CD8-positive, alpha-beta memory T cell (primary cell): ENCODE measurements around the gene CEP83. TPM values are rescaled to one million over a fixed set of nuclear protein-coding genes. Genes with fewer than 3 reads are reported as not detected.

ENCODE experiments used
- CTCF ChIA-PET: fragments of 350-600 bp; sonication (Branson Sonifier 250); formaldehyde crosslinking; loops from one replicate; lab custom pipeline; 2021; ENCODE audit warnings: antibody characterized with exemption; lab: Charles Lee
- POLR2A ChIA-PET: fragments of 350-600 bp; sonication (Branson Sonifier 250); formaldehyde crosslinking; loops from one replicate; lab custom pipeline; 2021; ENCODE audit warnings: antibody characterized with exemption; lab: Charles Lee
- DNase-seq, 5 donors: peaks; one replicate each; pipeline versions ENCODE4 v3.0.0 to v3.0.0-alpha.2; 2020 to 2022; ENCODE audit warnings: mixed read lengths in 1 of 5
- H3K27ac ChIP-seq: one replicate; pipeline ENCODE4 v1.7.0; 2013; ENCODE audit warnings: low read depth, mild to moderate bottlenecking, low read length, moderate library complexity
- H3K27me3 ChIP-seq: 2 replicates; pipeline ENCODE4 v1.7.0; 2013; ENCODE audit warnings: low read length, mild to moderate bottlenecking; ENCODE audit not compliant: insufficient read depth, poor library complexity, severe bottlenecking
- H3K36me3 ChIP-seq: 2 replicates; pipeline ENCODE4 v1.7.0; 2013; ENCODE audit warnings: mild to moderate bottlenecking, low read length, moderate library complexity; ENCODE audit not compliant: insufficient read depth
- H3K4me1 ChIP-seq: 2 replicates; pipeline ENCODE4 v1.7.0; 2013; ENCODE audit warnings: mild to moderate bottlenecking, low read length, moderate library complexity; ENCODE audit not compliant: insufficient read depth
- H3K4me3 ChIP-seq: 2 replicates; pipeline ENCODE4 v1.7.0; 2013; ENCODE audit warnings: mild to moderate bottlenecking, low read length
- H3K9me3 ChIP-seq: 2 replicates; pipeline ENCODE4 v1.7.0; 2013; ENCODE audit warnings: mild to moderate bottlenecking, low read length
- H3K27ac Mint-ChIP-seq, 8 donors: one replicate each; pipeline ENCODE4 v1.8.0; 2020 to 2021; ENCODE audit warnings: mixed read lengths in 8 of 8, mild to moderate bottlenecking in 6 of 8, inconsistent platforms in 3 of 8, moderate library complexity in 3 of 8
- H3K27me3 Mint-ChIP-seq, 2 donors: one replicate each; pipeline ENCODE4 v1.8.0; 2020 to 2021; ENCODE audit warnings: mixed read lengths in 2 of 2, mild to moderate bottlenecking in 1 of 2, moderate library complexity in 1 of 2
- H3K36me3 Mint-ChIP-seq, 3 donors: one replicate each; pipeline ENCODE4 v1.8.0; 2020 to 2021; ENCODE audit warnings: mixed read lengths in 3 of 3, inconsistent platforms in 1 of 3, mild to moderate bottlenecking in 1 of 3
- H3K4me1 Mint-ChIP-seq, 3 donors: one replicate each; pipeline ENCODE4 v1.8.0; 2020 to 2021; ENCODE audit warnings: mixed read lengths in 3 of 3, inconsistent platforms in 1 of 3, mild to moderate bottlenecking in 1 of 3
- H3K4me3 Mint-ChIP-seq, 7 donors: one replicate each; pipeline ENCODE4 v1.8.0; 2020 to 2021; ENCODE audit warnings: mixed read lengths in 7 of 7, mild to moderate bottlenecking in 6 of 7, moderate library complexity in 4 of 7, inconsistent platforms in 2 of 7
- H3K9me3 Mint-ChIP-seq, 5 donors: one replicate each; pipeline ENCODE4 v1.8.0; 2020 to 2022; ENCODE audit warnings: mixed read lengths in 5 of 5, mild to moderate bottlenecking in 3 of 5, moderate library complexity in 2 of 5, inconsistent platforms in 1 of 5
- polyA plus RNA-seq: library from polyadenylated mRNA; unstranded; fragments of 300-500 nt; fragmentation: Illumina TruSeq; gene quantifications from one replicate; pipeline ENCODE4 v1.2.3, GENCODE V29; 2021
- total RNA-seq, 2 experiments: library from RNA; stranded (reverse); gene quantifications; one replicate each; pipeline ENCODE4 v1.2.3, GENCODE V29; 2021

CEP83 gene
- total and polyA plus RNA-seq, 3 experiments from 2014 or later, result 5.2 to 25.8 (median 25.7) TPM

DNA sequence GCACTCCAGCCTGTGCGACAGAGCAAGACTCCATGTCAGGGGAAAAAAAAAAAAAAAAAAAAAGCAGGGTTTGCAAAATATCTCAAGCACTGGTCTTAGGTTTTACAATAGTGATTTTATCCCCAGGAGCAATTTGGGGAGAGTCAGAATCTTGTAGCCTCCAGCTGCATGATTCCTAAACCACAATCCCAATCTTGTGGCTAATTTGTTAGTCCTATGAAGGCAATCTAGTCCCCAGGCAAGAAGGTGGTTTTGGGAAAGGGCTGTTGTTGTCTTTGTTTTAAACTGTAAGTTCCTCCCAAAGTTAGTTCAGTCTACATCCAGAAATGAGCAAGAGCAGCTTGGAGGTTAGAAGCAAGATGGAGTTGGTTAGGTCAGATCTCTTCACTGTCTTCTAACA lies 175.6 kb downstream of the CEP83 start:
- Mint-ChIP-seq H3K27me3 (no peaks in the 10 kb centered on the region), H3K4me3 (peak overlapping the region in 1 of 7 donors; percentile 74), H3K36me3 (peaks cover 15 to 59% (median 24%) of the 10 kb centered on the region in 3 donors), H3K9me3 (no peaks in the 10 kb centered on the region), H3K27ac (peak overlapping the region in 6 of 8 donors; percentile 35 to 98 (median 58)), H3K4me1 (peaks cover 25 to 40% (median 31%) of the 10 kb centered on the region in 3 donors)
- ChIA-PET POLR2A (interaction anchor here (0.7 kb wide), 2 partner anchors 10 to 99 kb away, joined by 3 read pairs; no protein-coding TSS in a partner anchor), CTCF (interaction anchor here (0.7 kb wide), 1 partner anchor 150 kb away, joined by 4 read pairs; no protein-coding TSS in a partner anchor)
- no peaks in the 10 kb centered on the region for H3K9me3 ChIP-seq
- H3K27ac ChIP-seq, result no peak overlapping the region
- peaks cover 21% of the 10 kb centered on the region for H3K4me1 ChIP-seq
- H3K36me3 ChIP-seq, result peaks cover 14% of the 10 kb centered on the region
- no peaks in the 10 kb centered on the region for H3K27me3 ChIP-seq
- no peak overlapping the region for H3K4me3 ChIP-seq
- no peak for DNase-seq

DNA sequence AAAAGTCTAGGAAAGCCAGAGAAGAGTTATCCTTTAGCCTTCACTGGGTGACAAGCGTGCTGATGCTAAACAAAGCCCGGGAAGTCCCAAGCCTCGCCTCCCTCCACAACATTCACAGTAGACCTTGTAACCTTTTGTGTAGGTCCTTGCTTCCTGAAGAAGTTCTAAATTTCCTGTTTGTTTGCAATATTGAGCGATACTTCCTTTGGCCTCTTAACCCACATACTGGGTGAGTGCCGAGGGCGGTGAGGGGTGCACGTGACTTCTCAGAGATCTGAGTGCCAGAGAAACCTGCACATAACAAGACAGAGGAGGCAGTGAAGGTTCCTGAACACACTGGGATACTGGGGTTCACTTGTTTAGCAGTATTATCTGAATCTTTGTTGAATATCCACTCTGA lies 177.0 kb downstream of the CEP83 start:
- Mint-ChIP-seq H3K27ac (peak overlapping the region; percentile 86 to 98 (median 94)), H3K4me3 (peak overlapping the region; percentile 17 to 85 (median 70)), H3K9me3 (no peaks in the 10 kb centered on the region), H3K27me3 (no peaks in the 10 kb centered on the region), H3K4me1 (peaks cover 25 to 40% (median 31%) of the 10 kb centered on the region in 3 donors), H3K36me3 (peaks cover 15 to 49% (median 16%) of the 10 kb centered on the region in 3 donors)
- H3K27me3 ChIP-seq, result no peaks in the 10 kb centered on the region
- ChIA-PET CTCF (no interaction called here), POLR2A (interaction anchor here (0.5 to 1.0 kb wide), 3 partner anchors 13 to 322 kb away, joined by 3 to 4 read pairs (median 3); no protein-coding TSS in a partner anchor)
- DNase-seq, result peak; percentile 23 to 66 (median 38)
- peak overlapping the region; percentile 16 for H3K4me3 ChIP-seq
- peaks cover 14% of the 10 kb centered on the region for H3K36me3 ChIP-seq
- H3K27ac ChIP-seq, result no peak overlapping the region
- no peaks in the 10 kb centered on the region for H3K9me3 ChIP-seq
- peaks cover 21% of the 10 kb centered on the region for H3K4me1 ChIP-seq

DNA sequence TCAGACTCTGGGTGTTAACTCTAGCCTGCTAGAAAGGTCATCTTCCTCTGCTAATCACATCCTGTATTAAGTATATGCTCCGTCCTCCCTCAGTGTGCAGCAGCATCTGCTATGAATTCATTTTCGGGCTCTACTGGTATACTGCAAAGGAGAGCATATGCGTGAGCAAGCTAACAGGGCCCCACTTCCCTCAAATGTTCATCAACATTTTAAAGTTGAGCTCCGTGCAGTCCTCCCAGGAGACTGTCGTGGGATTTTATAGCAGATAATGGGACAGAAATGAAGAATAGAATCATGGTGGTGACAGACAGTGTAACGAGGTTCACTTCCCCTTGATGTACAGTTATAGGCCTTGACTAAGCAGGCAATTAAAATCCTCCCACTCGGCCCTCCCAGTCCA lies 179.6 kb downstream of the CEP83 start:
- Histone ChIP-seq H3K4me1 (peaks cover 21% of the 10 kb centered on the region), H3K4me3 (no peak overlapping the region), H3K36me3 (peaks cover 8% of the 10 kb centered on the region), H3K9me3 (no peaks in the 10 kb centered on the region), H3K27ac (no peak overlapping the region), H3K27me3 (no peaks in the 10 kb centered on the region)
- H3K36me3 Mint-ChIP-seq, result peaks cover 13 to 33% (median 15%) of the 10 kb centered on the region in 3 donors
- H3K27me3 Mint-ChIP-seq, result no peaks in the 10 kb centered on the region
- ChIA-PET POLR2A (no interaction called here), CTCF (no interaction called here)
- H3K27ac Mint-ChIP-seq, result peak overlapping the region in 3 of 8 donors; percentile 38 to 67 (median 64)
- H3K4me1 Mint-ChIP-seq, result peaks cover 25 to 40% (median 28%) of the 10 kb centered on the region in 3 donors
- no peak for DNase-seq
- H3K9me3 Mint-ChIP-seq, result no peaks in the 10 kb centered on the region
- H3K4me3 Mint-ChIP-seq, result no peak overlapping the region

DNA sequence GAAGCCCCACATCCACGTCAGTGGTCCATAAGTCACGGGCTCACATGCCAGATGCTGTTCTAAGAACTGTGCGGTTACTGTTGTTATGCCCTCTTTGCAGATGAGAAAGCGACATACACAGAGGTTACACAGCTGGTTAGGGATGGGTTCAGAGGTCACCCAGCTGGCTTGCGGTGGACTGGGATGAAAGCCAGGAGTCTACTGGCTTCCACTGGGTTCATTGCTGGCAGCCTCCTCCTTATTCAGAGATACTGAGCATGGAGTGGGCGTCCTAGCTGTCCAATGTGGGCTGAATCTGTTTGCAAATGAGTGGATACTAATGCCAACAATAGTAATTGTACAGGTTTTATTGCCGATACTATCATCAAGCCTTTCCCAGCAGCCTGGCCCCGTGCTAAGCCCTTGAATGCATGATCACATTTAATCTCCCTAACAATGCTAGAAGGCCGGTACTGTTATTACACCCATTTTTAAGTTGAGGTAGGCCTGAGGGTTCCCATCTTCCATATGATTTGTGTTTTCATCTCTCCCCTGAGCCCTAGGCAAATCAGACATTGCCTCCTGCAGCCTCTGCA lies 182.2 kb downstream of the CEP83 start:
- ChIA-PET CTCF (interaction anchor here (0.6 kb wide), 2 partner anchors 17 to 25 kb away, joined by 3 read pairs; no protein-coding TSS in a partner anchor), POLR2A (no interaction called here)
- no peaks in the 10 kb centered on the region for H3K9me3 ChIP-seq
- peaks cover 8% of the 10 kb centered on the region for H3K4me1 ChIP-seq
- H3K4me3 ChIP-seq, result no peak overlapping the region
- H3K27me3 ChIP-seq, result no peaks in the 10 kb centered on the region
- no peak overlapping the region for H3K27ac ChIP-seq
- no peak for DNase-seq
- H3K36me3 ChIP-seq, result peaks cover 5% of the 10 kb centered on the region
- H3K4me1 Mint-ChIP-seq, result peaks cover 10 to 15% (median 12%) of the 10 kb centered on the region in 3 donors
- H3K4me3 Mint-ChIP-seq, result no peak overlapping the region
- no peaks in the 10 kb centered on the region for H3K27me3 Mint-ChIP-seq
- H3K9me3 Mint-ChIP-seq, result no peaks in the 10 kb centered on the region
- H3K36me3 Mint-ChIP-seq, result peaks cover 7 to 28% (median 13%) of the 10 kb centered on the region in 3 donors
- H3K27ac Mint-ChIP-seq, result peak overlapping the region in 5 of 8 donors; percentile 16 to 91 (median 44)

DNA sequence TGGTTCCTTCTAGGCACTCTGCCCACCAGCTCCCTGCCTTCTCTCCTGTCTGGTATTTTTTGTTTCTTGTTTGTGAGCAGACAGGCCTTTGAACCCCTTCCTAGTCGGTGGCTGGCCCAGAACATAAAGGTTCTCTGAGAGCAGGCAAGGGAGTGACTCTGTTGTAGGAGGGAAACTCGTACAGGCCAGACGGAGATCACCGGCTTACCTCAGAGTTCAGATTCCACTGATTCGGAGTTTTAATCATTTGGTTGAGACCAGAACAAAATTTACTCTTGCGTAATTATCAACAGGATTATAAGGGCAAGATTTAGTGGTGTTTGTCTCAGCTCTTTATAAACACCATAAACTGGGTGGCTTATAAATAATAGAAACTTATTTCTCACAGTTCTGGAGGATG lies 182.9 kb downstream of the CEP83 start:
- no peak overlapping the region for H3K4me3 Mint-ChIP-seq
- peaks cover 7 to 12% (median 10%) of the 10 kb centered on the region in 3 donors for H3K4me1 Mint-ChIP-seq
- DNase-seq, result no peak
- POLR2A ChIA-PET, result no interaction called here
- CTCF ChIA-PET, result no interaction called here
- H3K9me3 Mint-ChIP-seq, result no peaks in the 10 kb centered on the region
- Histone ChIP-seq H3K27me3 (no peaks in the 10 kb centered on the region), H3K4me1 (peaks cover under 1% of the 10 kb centered on the region), H3K4me3 (no peak overlapping the region), H3K36me3 (peaks cover 5% of the 10 kb centered on the region), H3K27ac (no peak overlapping the region), H3K9me3 (no peaks in the 10 kb centered on the region)
- H3K36me3 Mint-ChIP-seq, result peaks cover 5 to 32% (median 14%) of the 10 kb centered on the region in 3 donors
- peak overlapping the region in 1 of 8 donors; percentile 44 for H3K27ac Mint-ChIP-seq
- H3K27me3 Mint-ChIP-seq, result no peaks in the 10 kb centered on the region

DNA sequence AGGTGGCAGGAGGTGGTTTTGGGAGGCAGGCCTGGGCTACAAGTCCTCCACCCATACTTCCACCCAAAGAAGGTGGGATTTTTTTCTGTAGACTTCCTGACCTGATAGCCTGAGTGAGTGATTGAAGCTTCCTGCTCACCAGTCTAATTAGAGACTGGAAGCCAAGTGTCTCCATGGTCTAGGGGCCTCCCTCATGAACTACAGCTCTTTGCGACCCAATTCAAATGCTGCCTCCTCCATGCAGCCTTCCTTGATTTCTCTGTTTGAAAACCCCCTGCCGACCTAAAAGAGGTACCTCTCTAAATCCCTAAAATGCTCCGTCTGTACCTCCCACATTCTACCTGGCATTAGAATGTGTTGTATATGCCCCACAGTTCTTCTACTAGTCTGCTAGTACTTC lies 186.4 kb downstream of the CEP83 start:
- no peak for DNase-seq
- peaks cover 25 to 35% (median 35%) of the 10 kb centered on the region in 3 donors for H3K4me1 Mint-ChIP-seq
- Histone ChIP-seq H3K36me3 (no peaks in the 10 kb centered on the region), H3K4me3 (no peak overlapping the region), H3K27me3 (no peaks in the 10 kb centered on the region), H3K4me1 (no peaks in the 10 kb centered on the region), H3K27ac (no peak overlapping the region), H3K9me3 (no peaks in the 10 kb centered on the region)
- H3K9me3 Mint-ChIP-seq, result no peaks in the 10 kb centered on the region
- H3K27ac Mint-ChIP-seq, result peak overlapping the region in 4 of 8 donors; percentile 12 to 81 (median 46)
- H3K27me3 Mint-ChIP-seq, result no peaks in the 10 kb centered on the region
- CTCF ChIA-PET, result no interaction called here
- H3K36me3 Mint-ChIP-seq, result peaks cover 6 to 22% (median 15%) of the 10 kb centered on the region in 3 donors
- no peak overlapping the region for H3K4me3 Mint-ChIP-seq
- POLR2A ChIA-PET, result interaction anchor here (1.5 kb wide), 1 partner anchor 10 kb away, joined by 3 read pairs; no protein-coding TSS in a partner anchor

DNA sequence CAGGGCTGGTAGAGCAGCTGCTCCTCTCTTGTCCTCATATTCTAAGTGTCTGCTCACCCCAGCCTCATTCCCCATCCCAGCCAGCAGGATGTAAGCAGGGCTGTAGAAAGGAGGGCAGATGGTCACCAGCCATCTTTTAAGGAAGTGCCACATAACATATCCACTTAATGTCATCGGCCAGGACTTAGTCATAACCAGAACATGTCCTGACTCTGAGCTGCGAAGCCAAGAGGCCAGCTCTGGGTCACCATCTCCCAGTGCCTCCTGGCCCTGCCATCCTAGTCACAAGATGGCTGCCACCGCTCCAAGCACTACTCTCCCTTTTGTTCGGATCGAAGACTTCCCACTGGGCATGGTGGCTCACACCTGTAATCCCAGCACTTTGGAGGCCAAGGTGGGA lies 187.4 kb downstream of the CEP83 start:
- H3K4me1 Mint-ChIP-seq, result peaks cover 34 to 45% (median 45%) of the 10 kb centered on the region in 3 donors

GRCh38 chr12:94271351-94271750 lies 188.3 kb downstream of the CEP83 start:
- CTCF ChIA-PET, result no interaction called here

More for the DNA sequence above, 187.4 kb downstream of the CEP83 start:
- Mint-ChIP-seq H3K27ac (peak overlapping the region in 3 of 8 donors; percentile 59 to 93 (median 61)), H3K36me3 (peaks cover 7 to 27% (median 15%) of the 10 kb centered on the region in 3 donors), H3K27me3 (no peaks in the 10 kb centered on the region), H3K4me3 (peak overlapping the region in 1 of 7 donors; percentile 59), H3K9me3 (no peaks in the 10 kb centered on the region)
- Histone ChIP-seq H3K4me3 (no peak overlapping the region), H3K9me3 (no peaks in the 10 kb centered on the region), H3K27ac (no peak overlapping the region), H3K4me1 (no peaks in the 10 kb centered on the region), H3K36me3 (no peaks in the 10 kb centered on the region), H3K27me3 (no peaks in the 10 kb centered on the region)
- DNase-seq, result no peak
- ChIA-PET POLR2A (no interaction called here), CTCF (no interaction called here)

More at GRCh38 chr12:94271351-94271750, 188.3 kb downstream of the CEP83 start:
- no peaks in the 10 kb centered on the region for H3K9me3 Mint-ChIP-seq
- Histone ChIP-seq H3K36me3 (no peaks in the 10 kb centered on the region), H3K27me3 (no peaks in the 10 kb centered on the region), H3K4me1 (no peaks in the 10 kb centered on the region), H3K9me3 (no peaks in the 10 kb centered on the region), H3K27ac (no peak overlapping the region), H3K4me3 (no peak overlapping the region)
- DNase-seq, result no peak
- H3K36me3 Mint-ChIP-seq, result peaks cover 7 to 35% (median 19%) of the 10 kb centered on the region in 3 donors
- peak overlapping the region in 5 of 8 donors; percentile 4 to 70 (median 40) for H3K27ac Mint-ChIP-seq
- peaks cover 36 to 53% (median 50%) of the 10 kb centered on the region in 3 donors for H3K4me1 Mint-ChIP-seq
- no peaks in the 10 kb centered on the region for H3K27me3 Mint-ChIP-seq
- H3K4me3 Mint-ChIP-seq, result peak overlapping the region in 1 of 7 donors; percentile 33
- POLR2A ChIA-PET, result interaction anchor here (1.5 kb wide), 1 partner anchor 9 kb away, joined by 3 read pairs; no protein-coding TSS in a partner anchor
